GM12875 (cell line): ENCODE data around the gene LMF2.

Experiments
- H3K4me3 ChIP-seq: one replicate; pipeline ENCODE4 v1.5.1; 2011; ENCODE audit warnings: low read depth, low read length, control low read depth
- CTCF ChIP-seq: IDR thresholded peaks from 2 replicates; pipeline ENCODE4 v1.5.1; 2011; ENCODE audit warnings: low read depth, mild to moderate bottlenecking, control low read depth, inconsistent platforms, low read length, moderate library complexity, borderline replicate concordance; ENCODE audit not compliant: insufficient read depth

LMF2 gene

GRCh38 chr22:50481440-50482106 is 25.9 kb downstream of the LMF2 start, which contains the start of gene ADM2:
TSS of gene ADM2 (plus strand) at chr22:50481543. CDS start at chr22:50481848, 305 bp downstream.
- H3K4me3 ChIP-seq = no peak within 1 kb of the TSS
- no peak for TF ChIP-seq CTCF

- TF ChIP-seq CTCF = no peak
- no peak overlapping the region for H3K4me3 ChIP-seq
These were observed 26.5 kb downstream of the LMF2 start for GRCh38 chr22:50481045-50481439.

GRCh38 chr22:50479721-50480120 is 27.8 kb downstream of the LMF2 start:
- no peak for TF ChIP-seq CTCF

GRCh38 chr22:50477923-50478322 is 29.6 kb downstream of the LMF2 start:
- no peak for TF ChIP-seq CTCF
- H3K4me3 ChIP-seq = no peak overlapping the region

More at GRCh38 chr22:50479721-50480120, 27.8 kb downstream of the LMF2 start:
- no peak overlapping the region for H3K4me3 ChIP-seq

GRCh38 chr22:50476868-50477267 is 30.6 kb downstream of the LMF2 start:
- TF ChIP-seq CTCF = no peak

GRCh38 chr22:50475652-50476002 is 31.9 kb downstream of the LMF2 start:
- TF ChIP-seq CTCF = no peak
- no peak overlapping the region for H3K4me3 ChIP-seq

More at GRCh38 chr22:50476868-50477267, 30.6 kb downstream of the LMF2 start:
- H3K4me3 ChIP-seq = no peak overlapping the region
